NOMO-1 treated with dmso at 0.1 percent for 144 hours (cell line): Measurements from ENCODE around the gene UPF1.
A peak's percentile ranks its signal among the peaks of the same experiment; 100 is the strongest.

ENCODE experiments used
- DNase-seq: peaks from one replicate; lab custom pipeline; 2025; ENCODE audit not compliant: unreplicated experiment; lab: John Stamatoyannopoulos, UW

The UPF1 gene

DNA sequence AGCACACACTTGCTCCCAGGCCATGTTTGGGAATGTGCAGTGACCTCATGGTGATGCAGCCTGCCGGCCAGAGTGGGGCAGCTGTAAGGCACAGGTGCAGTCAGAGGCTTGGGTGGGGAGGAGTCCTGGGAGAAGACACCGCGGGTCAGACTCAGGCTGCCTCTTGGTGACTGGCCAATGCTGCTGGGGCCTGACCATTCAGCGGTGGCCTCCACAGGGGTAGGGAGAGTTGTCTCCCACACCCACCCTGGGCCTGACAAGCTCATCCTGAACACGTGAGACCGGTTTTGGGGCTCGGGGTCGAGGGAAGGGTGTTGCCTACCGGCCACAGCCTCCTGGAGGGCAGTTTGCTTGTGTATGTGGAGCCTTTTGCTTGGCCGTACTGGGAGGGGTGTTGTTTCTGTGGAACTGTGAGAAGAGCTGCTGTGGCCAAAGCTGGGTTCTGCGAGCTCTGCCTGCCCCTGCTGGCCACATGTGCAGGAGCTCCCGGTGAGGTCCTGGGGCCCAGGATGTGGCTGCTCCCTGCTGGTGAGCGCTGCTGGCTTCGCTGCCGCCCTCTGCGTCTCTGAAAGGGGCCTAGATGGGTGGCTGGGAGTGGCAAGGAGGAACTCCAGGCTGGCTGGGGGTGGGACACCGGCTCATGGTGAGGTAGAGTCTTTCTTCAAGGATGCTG is 22.1 kb downstream of the UPF1 start:
- no peak for DNase-seq

GRCh38 chr19:18854982-18855381 is 23.2 kb downstream of the UPF1 start:
- DNase-seq = no peak

- DNase-seq = no peak
Measured at GRCh38 chr19:18855647-18856384, 24.1 kb downstream of the UPF1 start.

DNA sequence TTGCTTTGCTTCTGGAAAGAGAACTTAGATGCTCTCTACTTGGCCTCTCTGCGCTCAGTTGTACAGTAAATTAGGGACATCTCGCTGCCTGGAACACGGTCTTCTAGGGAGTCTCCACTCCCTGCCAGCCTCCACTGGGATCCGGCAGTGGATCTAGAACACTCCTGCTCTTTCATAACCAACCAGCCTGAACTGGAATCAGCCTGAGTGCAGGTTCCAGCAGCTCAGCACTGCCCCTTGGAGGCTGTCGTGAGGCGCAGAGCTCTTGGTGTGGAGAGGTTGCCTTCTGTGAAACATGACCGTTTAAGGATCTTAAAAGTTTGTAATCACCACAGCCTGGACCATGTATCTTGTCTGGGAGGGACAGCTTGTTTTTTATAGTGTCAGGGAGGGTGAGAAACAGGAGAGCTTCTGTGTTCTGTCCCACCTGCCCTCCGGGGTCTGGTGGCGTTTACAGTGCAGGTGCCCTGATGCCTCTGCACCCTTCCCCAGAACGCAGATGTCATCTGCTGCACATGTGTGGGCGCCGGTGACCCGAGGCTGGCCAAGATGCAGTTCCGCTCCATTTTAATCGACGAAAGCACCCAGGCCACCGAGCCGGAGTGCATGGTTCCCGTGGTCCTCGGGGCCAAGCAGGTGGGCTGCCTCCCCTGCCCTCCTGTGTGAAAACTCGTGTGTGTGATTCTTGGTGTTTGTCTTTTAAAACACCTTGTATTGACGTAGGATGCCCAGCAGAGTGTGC is 24.8 kb downstream of the UPF1 start:
- no peak for DNase-seq

DNA sequence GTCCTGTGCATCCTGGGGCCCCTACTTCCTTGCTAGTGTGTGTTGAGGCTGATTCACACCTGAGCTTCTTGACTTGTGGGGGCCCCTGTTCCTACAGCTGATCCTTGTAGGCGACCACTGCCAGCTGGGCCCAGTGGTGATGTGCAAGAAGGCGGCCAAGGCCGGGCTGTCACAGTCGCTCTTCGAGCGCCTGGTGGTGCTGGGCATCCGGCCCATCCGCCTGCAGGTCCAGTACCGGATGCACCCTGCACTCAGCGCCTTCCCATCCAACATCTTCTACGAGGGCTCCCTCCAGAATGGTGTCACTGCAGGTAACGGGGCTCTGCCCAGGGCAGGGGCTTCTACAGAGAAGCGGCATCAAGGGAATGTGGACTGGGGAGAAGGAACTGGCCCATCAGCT is 25.5 kb downstream of the UPF1 start:
- no peak for DNase-seq

GRCh38 chr19:18858906-18859646 is 27.3 kb downstream of the UPF1 start:
- no peak for DNase-seq

DNA sequence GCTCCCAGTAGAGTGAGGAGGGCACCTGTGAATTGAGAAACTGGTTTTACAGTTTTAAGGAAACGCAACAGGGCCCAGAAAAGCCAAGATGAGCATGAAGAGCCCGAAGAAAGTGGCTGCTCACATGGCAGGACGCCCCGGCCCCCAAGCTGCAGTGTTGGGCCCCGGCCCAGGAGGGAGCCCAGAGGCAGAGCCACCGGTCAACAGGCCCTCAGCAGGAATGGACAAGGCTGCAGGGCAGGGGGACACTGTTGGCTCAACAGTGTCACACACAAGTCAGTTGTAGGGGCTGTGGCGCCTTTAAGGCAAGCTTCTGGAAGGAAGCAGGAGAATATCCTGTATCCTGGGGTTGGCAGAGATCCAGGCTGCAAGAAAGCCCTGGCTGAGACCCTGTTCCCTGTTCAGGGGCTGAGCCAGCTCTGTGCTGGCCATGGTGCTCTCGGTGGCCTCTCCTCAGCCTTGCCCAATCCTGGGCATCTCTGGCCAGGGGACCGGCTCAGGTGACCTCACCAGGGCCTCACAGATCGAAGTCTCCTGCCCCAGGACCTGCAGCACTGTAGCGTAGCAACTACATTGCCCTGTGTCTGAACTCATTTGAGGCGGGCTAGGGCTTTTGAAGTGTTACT is 28.0 kb downstream of the UPF1 start:
- DNase-seq = no peak

- no peak for DNase-seq
Measured at GRCh38 chr19:18860302-18860700, 28.5 kb downstream of the UPF1 start.

DNA sequence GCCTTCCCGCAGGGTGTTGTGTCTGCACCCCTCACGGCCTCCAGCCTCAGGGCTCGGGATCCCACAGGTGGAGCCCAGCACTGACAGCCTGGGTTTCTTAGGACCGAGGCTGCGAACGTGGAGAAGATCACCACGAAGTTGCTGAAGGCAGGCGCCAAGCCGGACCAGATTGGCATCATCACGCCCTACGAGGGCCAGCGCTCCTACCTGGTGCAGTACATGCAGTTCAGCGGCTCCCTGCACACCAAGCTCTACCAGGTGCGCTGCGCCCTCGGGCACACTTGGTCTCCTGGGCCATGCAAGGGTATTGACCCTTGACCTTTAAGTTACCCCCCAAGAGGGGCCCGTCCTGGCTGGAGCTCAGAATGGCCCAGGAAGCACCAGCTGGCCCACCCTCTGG is 29.0 kb downstream of the UPF1 start:
- DNase-seq = no peak

DNA sequence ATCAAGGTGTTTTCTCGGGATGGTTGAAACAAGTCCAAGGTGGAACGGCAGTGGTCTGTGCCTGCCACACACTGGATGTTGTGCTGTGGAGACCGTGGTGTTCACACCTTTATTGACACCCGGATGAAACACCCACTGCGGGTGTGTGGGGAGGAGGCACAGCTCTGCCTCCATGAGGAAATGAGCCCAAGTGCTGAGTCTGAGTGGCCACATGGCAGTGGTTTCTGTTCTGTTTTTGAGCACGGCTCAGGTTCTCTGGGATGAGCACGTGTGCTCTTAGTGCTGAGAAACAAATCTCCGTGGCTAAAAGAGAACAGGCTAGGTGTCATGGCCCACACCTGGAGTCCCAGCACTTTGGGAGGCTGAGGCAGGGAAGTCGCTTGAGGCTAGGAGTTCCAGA is 29.5 kb downstream of the UPF1 start:
- peak; percentile 36 for DNase-seq

DNA sequence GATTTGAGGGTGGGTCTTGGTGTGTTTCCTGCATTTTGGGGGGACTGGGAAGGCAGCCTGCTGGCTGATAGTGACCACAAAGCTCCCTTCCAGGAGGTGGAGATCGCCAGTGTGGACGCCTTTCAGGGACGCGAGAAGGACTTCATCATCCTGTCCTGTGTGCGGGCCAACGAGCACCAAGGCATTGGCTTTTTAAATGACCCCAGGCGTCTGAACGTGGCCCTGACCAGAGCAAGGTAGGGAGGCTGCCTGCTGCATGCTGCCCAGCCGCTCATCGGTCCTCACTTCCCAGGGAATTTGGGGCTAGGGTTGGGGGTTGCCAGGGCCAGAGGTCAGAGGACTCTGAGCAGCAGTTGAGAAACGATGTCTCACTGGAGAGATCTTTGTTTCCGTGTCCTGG is 30.2 kb downstream of the UPF1 start:
- no peak for DNase-seq

GRCh38 chr19:18862976-18863842 is 31.4 kb downstream of the UPF1 start:
- no peak for DNase-seq

DNA sequence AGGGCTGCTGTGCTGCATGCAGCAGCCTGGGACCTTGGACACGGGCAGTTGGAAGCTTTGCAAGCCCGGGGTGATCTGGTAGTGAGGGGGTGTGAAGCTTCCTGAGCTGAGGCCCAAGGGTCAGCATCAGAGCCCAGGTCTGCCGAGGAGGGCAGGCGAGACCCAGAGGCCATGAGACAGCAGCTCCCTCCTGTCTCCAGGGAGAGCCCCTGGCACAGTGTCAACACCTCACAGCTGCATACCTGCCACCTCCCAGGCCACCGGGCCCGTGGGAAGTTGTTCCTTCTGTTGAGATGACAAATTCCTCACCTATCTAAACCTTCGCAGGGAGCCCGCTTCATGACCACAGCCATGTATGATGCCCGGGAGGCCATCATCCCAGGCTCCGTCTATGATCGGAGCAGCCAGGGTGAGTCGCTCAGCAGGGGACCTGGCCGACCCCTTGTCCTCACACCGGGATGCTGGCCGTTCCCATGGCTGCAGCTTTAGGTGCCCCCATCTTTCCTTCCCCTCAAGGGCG is 32.1 kb downstream of the UPF1 start:
- DNase-seq = no peak

- no peak for DNase-seq
Measured at GRCh38 chr19:18865106-18865972, 33.6 kb downstream of the UPF1 start.

GRCh38 chr19:18865973-18866799 is 34.4 kb downstream of the UPF1 start:
- peak; percentile 22 for DNase-seq

- DNase-seq = no peak
Measured at GRCh38 chr19:18866800-18867123, 35.0 kb downstream of the UPF1 start.

DNA sequence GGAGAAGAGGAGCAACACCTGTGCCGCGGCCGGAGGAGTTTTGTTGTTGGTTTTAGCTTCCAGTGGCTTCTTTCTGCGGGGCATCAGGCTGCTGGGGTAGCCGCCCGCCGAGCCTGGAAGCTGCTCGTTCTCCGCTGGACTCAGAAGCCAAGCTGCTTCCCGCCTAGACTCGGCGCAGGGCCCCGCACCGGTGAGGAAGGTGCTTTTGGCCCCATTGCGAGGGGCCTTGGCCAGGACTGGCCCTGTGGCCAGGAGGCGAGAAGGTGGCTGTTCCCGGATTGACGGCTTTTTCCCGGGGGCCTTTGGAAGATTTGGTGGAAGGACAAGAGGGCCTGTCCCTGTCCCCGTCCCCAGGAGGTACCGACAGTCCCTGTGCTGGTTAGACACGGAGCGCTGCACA is 35.4 kb downstream of the UPF1 start:
- DNase-seq = no peak

GRCh38 chr19:18867751-18868150 is 36.0 kb downstream of the UPF1 start:
- no peak for DNase-seq
